ENCODE measurements around the gene PPP1R12B.
"Not testable (repeated sequence)": the region's sequence is repeated elsewhere in the genome, so short reads cannot be mapped to it uniquely, and the experiment has no call there.

Gene PPP1R12B

GRCh38 chr1:202576816-202577215, 228.3 kb downstream of the PPP1R12B start:
- ChIA-PET CTCF (interaction anchor here (0.8 to 5.3 kb wide), 3 partner anchors 9 to 113 kb away, joined by 3 to 39 read pairs (median 7); no protein-coding TSS in a partner anchor), POLR2A (no interaction called here)
- TF ChIP-seq CTCF (IDR thresholded peaks at IDR 0.05; ENCODE audit: control extremely low read depth, extremely low read depth, low read depth, missing control alignments) = no peak
- no peak for DNase-seq (ENCODE audit: extremely low spot score)

GRCh38 chr1:202577381-202577780, 228.9 kb downstream of the PPP1R12B start:
- POLR2A ChIA-PET = no interaction called here
- DNase-seq (ENCODE audit: extremely low spot score) = no peak
- TF ChIP-seq CTCF (IDR thresholded peaks at IDR 0.05; ENCODE audit: control extremely low read depth, extremely low read depth, low read depth, missing control alignments) = no peak
- CTCF ChIA-PET = interaction anchor here (1.3 to 5.3 kb wide), 4 partner anchors 8 to 114 kb away, joined by 3 to 39 read pairs (median 6); no protein-coding TSS in a partner anchor

- no peak for DNase-seq (ENCODE audit: extremely low spot score)
- CTCF ChIA-PET = interaction anchor here (1.2 to 5.3 kb wide), 6 partner anchors 8 to 115 kb away, joined by 3 to 39 read pairs (median 5); no protein-coding TSS in a partner anchor
- POLR2A ChIA-PET = no interaction called here
- no peak for TF ChIP-seq CTCF (IDR thresholded peaks at IDR 0.05; ENCODE audit: control extremely low read depth, extremely low read depth, low read depth, missing control alignments)
Measured at GRCh38 chr1:202578001-202578504, 229.6 kb downstream of the PPP1R12B start.

- POLR2A ChIA-PET = no interaction called here
- no peak for DNase-seq (ENCODE audit: extremely low spot score)
- CTCF ChIA-PET = interaction anchor here (1.2 to 5.3 kb wide), 7 partner anchors 7 to 115 kb away, joined by 3 to 39 read pairs (median 6); no protein-coding TSS in a partner anchor
- TF ChIP-seq CTCF (IDR thresholded peaks at IDR 0.05; ENCODE audit: control extremely low read depth, extremely low read depth, low read depth, missing control alignments) = no peak
Measured at GRCh38 chr1:202578565-202578964, 230.1 kb downstream of the PPP1R12B start.

- DNase-seq (ENCODE audit: extremely low spot score) = no peak
- POLR2A ChIA-PET = no interaction called here
- no peak for TF ChIP-seq CTCF (IDR thresholded peaks at IDR 0.05; ENCODE audit: control extremely low read depth, extremely low read depth, low read depth, missing control alignments)
- CTCF ChIA-PET = interaction anchor here (1.1 to 3.0 kb wide), 3 partner anchors 9 to 79 kb away, joined by 3 to 13 read pairs (median 5); no protein-coding TSS in a partner anchor
Measured at GRCh38 chr1:202579806-202580205, 231.3 kb downstream of the PPP1R12B start.

GRCh38 chr1:202580619-202581018, 232.1 kb downstream of the PPP1R12B start:
- no peak for TF ChIP-seq CTCF (IDR thresholded peaks at IDR 0.05; ENCODE audit: control extremely low read depth, extremely low read depth, low read depth, missing control alignments)
- no peak for DNase-seq (ENCODE audit: extremely low spot score)
- ChIA-PET POLR2A (no interaction called here), CTCF (interaction anchor here (2.0 to 3.0 kb wide), 2 partner anchors 9 to 79 kb away, joined by 5 to 13 read pairs; no protein-coding TSS in a partner anchor)

- POLR2A ChIA-PET; DNase-seq (ENCODE audit: extremely low spot score): not testable (repeated sequence)
- CTCF ChIA-PET = interaction anchor here (1.0 to 3.2 kb wide), 4 partner anchors 11 to 134 kb away, joined by 3 to 13 read pairs (median 4); no protein-coding TSS in a partner anchor
Measured at GRCh38 chr1:202582350-202582749, 233.9 kb downstream of the PPP1R12B start.
